HL-60 (cell line): ENCODE results near the gene UBAP2.

Source experiments
- CTCF ChIP-seq: IDR thresholded peaks from one replicate; pipeline ENCODE4 v1.5.1; 2011; ENCODE audit warnings: low read length, control low read depth, inconsistent platforms; ENCODE audit not compliant: insufficient read depth
- GABPA ChIP-seq: IDR thresholded peaks from 2 replicates; pipeline ENCODE4 v1.6.1; 2012; ENCODE audit warnings: low read depth

DNA sequence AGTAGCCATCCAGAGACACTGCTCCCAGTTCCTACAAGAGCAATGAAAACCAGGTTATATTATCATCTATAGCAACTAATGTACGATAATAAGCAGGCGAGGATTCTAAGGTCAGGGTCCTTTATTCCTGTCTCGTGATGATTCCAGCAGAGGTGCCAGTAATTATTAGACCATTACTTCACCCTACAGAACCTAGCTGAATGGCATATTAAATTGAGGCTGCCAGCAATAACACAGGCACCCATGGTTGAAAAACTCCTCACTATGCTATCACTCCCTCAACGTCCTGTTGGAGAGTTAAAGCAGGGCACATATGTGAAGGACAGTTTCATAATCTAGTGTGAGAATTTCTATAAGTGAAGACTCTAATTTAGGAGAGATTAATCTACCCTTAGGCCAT lies 48.1 kb upstream of the UBAP2 start:
- no peak for TF ChIP-seq CTCF
- TF ChIP-seq GABPA = no peak
